ENCODE data around the gene OGDHL.
"Not testable (repeated sequence)": the region's sequence is repeated elsewhere in the genome, so short reads cannot be mapped to it uniquely, and the experiment has no call there.

The OGDHL gene

DNA sequence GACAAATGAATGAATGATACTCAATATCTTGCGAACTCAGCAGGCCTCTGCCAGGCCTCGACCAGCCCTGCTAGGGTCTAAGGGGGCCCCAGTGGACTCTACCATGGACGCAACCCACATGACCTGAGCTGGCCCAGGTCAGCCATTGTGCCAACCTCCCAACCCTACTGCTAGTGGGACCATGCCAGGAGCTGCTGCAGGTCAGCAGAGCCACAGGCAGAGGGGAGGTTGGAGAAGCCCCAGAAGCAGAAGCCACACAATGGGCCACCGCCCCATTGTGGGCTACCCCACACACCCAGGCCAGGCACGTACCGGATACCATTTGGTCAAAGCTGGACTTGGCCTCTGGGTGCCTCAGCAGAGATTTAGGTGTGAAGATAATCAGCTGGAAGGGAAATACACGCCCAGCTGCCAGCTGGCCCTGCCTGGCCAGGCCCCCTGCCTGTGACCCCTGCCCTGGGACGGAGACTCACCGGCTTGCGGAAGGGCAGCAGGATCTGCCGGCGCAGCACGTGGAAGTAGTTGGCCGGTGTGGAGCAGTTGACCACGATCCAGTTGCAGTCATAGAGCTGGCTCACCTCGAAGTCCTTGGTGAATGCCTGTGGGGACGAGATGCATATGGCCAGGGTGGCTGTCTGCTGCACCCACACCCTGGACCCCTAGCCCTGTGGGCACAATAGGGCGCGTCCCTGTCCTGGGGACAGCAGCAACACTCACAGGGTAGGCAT lies 24.5 kb downstream of the OGDHL start:
- H3K27me3 ChIP-seq (replicated peaks; ENCODE audit: control insufficient read depth, insufficient read depth, low read length) = peaks cover 9% of the 10 kb centered on the region
- H3K36me3 ChIP-seq (ENCODE audit: control insufficient read depth, insufficient read depth, low read length, severe bottlenecking) = no peaks in the 10 kb centered on the region
- H3K9ac ChIP-seq (ENCODE audit: low read length) = no peak overlapping the region
- no peaks in the 10 kb centered on the region for H3K4me1 ChIP-seq (ENCODE audit: control insufficient read depth, insufficient read depth, low read length)
- H3K4me3 ChIP-seq (ENCODE audit: low read length) = no peak overlapping the region
- no peak for DNase-seq (ENCODE audit: low read depth)
- no peaks in the 10 kb centered on the region for H3K9me3 ChIP-seq (ENCODE audit: control insufficient read depth, low read length)

- H3K36me3 ChIP-seq (ENCODE audit: control insufficient read depth, insufficient read depth, low read length, severe bottlenecking) = no peaks in the 10 kb centered on the region
- no peaks in the 10 kb centered on the region for H3K9me3 ChIP-seq (ENCODE audit: control insufficient read depth, low read length)
- peaks cover 9% of the 10 kb centered on the region for H3K27me3 ChIP-seq (replicated peaks; ENCODE audit: control insufficient read depth, insufficient read depth, low read length)
- no peak overlapping the region for H3K4me3 ChIP-seq (ENCODE audit: low read length)
- no peak overlapping the region for H3K9ac ChIP-seq (ENCODE audit: low read length)
- no peaks in the 10 kb centered on the region for H3K4me1 ChIP-seq (ENCODE audit: control insufficient read depth, insufficient read depth, low read length)
- no peak for DNase-seq (ENCODE audit: low read depth)
These were observed 25.5 kb downstream of the OGDHL start for GRCh38 chr10:49736564-49737113.

- Histone ChIP-seq H3K27me3 (replicated peaks; ENCODE audit: control insufficient read depth, insufficient read depth, low read length) (peaks cover 9% of the 10 kb centered on the region), H3K9me3 (ENCODE audit: control insufficient read depth, low read length) (no peaks in the 10 kb centered on the region), H3K9ac (ENCODE audit: low read length) (no peak overlapping the region), H3K4me3 (ENCODE audit: low read length) (no peak overlapping the region), H3K4me1 (ENCODE audit: control insufficient read depth, insufficient read depth, low read length) (no peaks in the 10 kb centered on the region), H3K36me3 (ENCODE audit: control insufficient read depth, insufficient read depth, low read length, severe bottlenecking) (no peaks in the 10 kb centered on the region)
- DNase-seq (ENCODE audit: low read depth) = no peak
These were observed 26.1 kb downstream of the OGDHL start for GRCh38 chr10:49735848-49736563.

DNA sequence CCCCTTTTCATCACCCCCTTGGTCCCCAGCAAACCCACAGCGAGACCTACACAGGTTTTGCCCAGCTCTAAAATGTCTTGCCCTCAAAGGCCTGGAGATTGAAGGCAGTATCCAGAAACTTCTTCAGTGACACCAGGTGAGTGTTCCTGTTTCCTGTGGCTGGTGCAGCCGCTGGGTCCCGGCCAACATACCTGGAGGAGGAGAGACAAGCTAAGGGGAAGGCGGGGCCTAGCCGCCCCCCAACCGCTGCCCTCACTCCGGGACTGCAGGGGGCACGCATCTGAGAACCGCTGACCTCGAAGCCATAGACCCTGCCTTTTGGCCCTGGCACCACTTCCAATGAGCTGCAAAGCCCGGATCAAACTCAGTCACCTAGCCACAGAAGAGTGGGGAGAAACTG lies 27.0 kb downstream of the OGDHL start:
- Histone ChIP-seq H3K9ac (ENCODE audit: low read length) (no peak overlapping the region), H3K4me1 (ENCODE audit: control insufficient read depth, insufficient read depth, low read length) (no peaks in the 10 kb centered on the region), H3K36me3 (ENCODE audit: control insufficient read depth, insufficient read depth, low read length, severe bottlenecking) (no peaks in the 10 kb centered on the region), H3K4me3 (ENCODE audit: low read length) (no peak overlapping the region), H3K27me3 (replicated peaks; ENCODE audit: control insufficient read depth, insufficient read depth, low read length) (peaks cover 9% of the 10 kb centered on the region), H3K9me3 (ENCODE audit: control insufficient read depth, low read length) (no peaks in the 10 kb centered on the region)
- DNase-seq (ENCODE audit: low read depth) = no peak

DNA sequence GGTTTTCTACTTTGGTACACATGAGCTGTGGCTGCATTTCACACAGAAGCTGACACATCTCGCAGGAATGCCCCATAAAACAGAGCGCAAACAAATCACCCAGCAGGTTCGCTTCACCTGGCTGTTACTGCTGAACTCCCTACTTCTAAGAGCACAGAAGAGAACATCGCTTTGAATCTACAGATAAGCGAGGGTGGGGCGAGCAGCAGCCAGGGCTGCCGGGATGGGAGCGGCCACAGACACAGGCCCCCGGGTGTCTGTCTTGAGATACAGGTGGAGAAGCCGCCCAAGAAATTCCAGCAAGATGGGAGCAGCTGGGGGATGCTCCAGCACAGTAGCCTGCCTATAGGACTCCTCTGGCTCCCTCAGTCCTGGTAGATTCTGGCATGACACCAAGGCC lies 27.4 kb downstream of the OGDHL start:
- Histone ChIP-seq H3K4me1 (ENCODE audit: control insufficient read depth, insufficient read depth, low read length) (no peaks in the 10 kb centered on the region), H3K27me3 (replicated peaks; ENCODE audit: control insufficient read depth, insufficient read depth, low read length) (peaks cover 9% of the 10 kb centered on the region), H3K9me3 (ENCODE audit: control insufficient read depth, low read length) (no peaks in the 10 kb centered on the region), H3K36me3 (ENCODE audit: control insufficient read depth, insufficient read depth, low read length, severe bottlenecking) (no peaks in the 10 kb centered on the region), H3K4me3 (ENCODE audit: low read length) (no peak overlapping the region), H3K9ac (ENCODE audit: low read length) (no peak overlapping the region)
- DNase-seq (ENCODE audit: low read depth) = no peak

GRCh38 chr10:49733866-49734265 lies 28.3 kb downstream of the OGDHL start:
- Histone ChIP-seq H3K9ac (ENCODE audit: low read length) (no peak overlapping the region), H3K4me3 (ENCODE audit: low read length) (no peak overlapping the region)
- no peak for DNase-seq (ENCODE audit: low read depth)

DNA sequence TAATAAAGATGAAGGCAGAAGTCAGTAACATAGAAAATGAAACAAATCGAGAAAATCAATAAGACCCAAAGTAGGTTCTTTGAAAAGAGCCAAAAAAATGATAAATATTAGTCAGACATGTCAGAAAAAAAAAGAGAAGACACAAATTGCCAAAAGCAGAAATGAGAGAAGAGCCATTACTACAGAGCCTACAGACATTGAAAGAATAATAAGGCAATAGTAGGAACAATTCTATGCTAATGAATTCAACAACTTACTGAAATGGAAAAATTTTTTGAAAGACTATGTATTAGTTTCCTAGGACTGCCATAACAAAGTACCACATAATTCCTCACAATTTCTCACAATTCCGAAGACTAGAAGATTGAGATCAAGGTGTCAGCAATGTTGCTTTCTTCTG lies 35.5 kb downstream of the OGDHL start:
- Histone ChIP-seq H3K4me3 (ENCODE audit: low read length) (no peak overlapping the region), H3K36me3 (ENCODE audit: control insufficient read depth, insufficient read depth, low read length, severe bottlenecking) (no peaks in the 10 kb centered on the region), H3K9me3 (ENCODE audit: control insufficient read depth, low read length) (peaks cover 17% of the 10 kb centered on the region), H3K4me1 (ENCODE audit: control insufficient read depth, insufficient read depth, low read length) (no peaks in the 10 kb centered on the region), H3K27me3 (replicated peaks; ENCODE audit: control insufficient read depth, insufficient read depth, low read length) (peaks cover 4% of the 10 kb centered on the region), H3K9ac (ENCODE audit: low read length) (no peak overlapping the region)
- DNase-seq (ENCODE audit: low read depth) = no peak

More at GRCh38 chr10:49733866-49734265, 28.3 kb downstream of the OGDHL start:
- no peaks in the 10 kb centered on the region for H3K9me3 ChIP-seq (ENCODE audit: control insufficient read depth, low read length)
- no peaks in the 10 kb centered on the region for H3K36me3 ChIP-seq (ENCODE audit: control insufficient read depth, insufficient read depth, low read length, severe bottlenecking)
- peaks cover 6% of the 10 kb centered on the region for H3K27me3 ChIP-seq (replicated peaks; ENCODE audit: control insufficient read depth, insufficient read depth, low read length)
- no peaks in the 10 kb centered on the region for H3K4me1 ChIP-seq (ENCODE audit: control insufficient read depth, insufficient read depth, low read length)

GRCh38 chr10:49715157-49715556 lies 47.0 kb downstream of the OGDHL start:
- H3K9me3 ChIP-seq (ENCODE audit: control insufficient read depth, low read length); H3K9ac ChIP-seq (ENCODE audit: low read length); H3K4me3 ChIP-seq (ENCODE audit: low read length); H3K27me3 ChIP-seq (replicated peaks; ENCODE audit: control insufficient read depth, insufficient read depth, low read length); DNase-seq (ENCODE audit: low read depth); H3K4me1 ChIP-seq (ENCODE audit: control insufficient read depth, insufficient read depth, low read length); H3K36me3 ChIP-seq (ENCODE audit: control insufficient read depth, insufficient read depth, low read length, severe bottlenecking): not testable (repeated sequence)

DNA sequence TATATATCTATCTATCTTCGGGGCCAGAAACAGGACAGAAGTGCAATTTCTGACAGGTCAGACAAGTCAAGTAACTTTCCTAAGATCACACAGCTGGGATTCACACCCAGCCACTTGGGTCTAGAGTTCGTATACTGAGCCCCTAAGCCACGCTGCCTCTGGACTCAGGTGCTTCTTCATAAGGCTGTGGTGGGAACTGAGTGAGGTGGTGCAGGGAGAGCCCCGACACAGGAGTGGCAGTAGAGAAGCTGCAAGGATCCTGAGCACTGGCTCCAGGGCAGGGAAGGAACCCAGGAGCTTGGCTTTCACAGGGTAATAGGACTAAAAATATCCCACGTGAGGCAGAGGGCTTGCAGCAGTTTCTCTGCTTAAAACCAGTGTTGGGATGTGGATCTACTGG lies 48.9 kb downstream of the OGDHL start:
- Histone ChIP-seq H3K4me1 (ENCODE audit: control insufficient read depth, insufficient read depth, low read length) (no peaks in the 10 kb centered on the region), H3K4me3 (ENCODE audit: low read length) (no peak overlapping the region), H3K27me3 (replicated peaks; ENCODE audit: control insufficient read depth, insufficient read depth, low read length) (peaks cover 13% of the 10 kb centered on the region), H3K9me3 (ENCODE audit: control insufficient read depth, low read length) (peaks cover 3% of the 10 kb centered on the region), H3K9ac (ENCODE audit: low read length) (no peak overlapping the region), H3K36me3 (ENCODE audit: control insufficient read depth, insufficient read depth, low read length, severe bottlenecking) (no peaks in the 10 kb centered on the region)
- no peak for DNase-seq (ENCODE audit: low read depth)

GRCh38 chr10:49711481-49711880 lies 50.6 kb downstream of the OGDHL start:
- H3K36me3 ChIP-seq (ENCODE audit: control insufficient read depth, insufficient read depth, low read length, severe bottlenecking) = no peaks in the 10 kb centered on the region
- no peak for DNase-seq (ENCODE audit: low read depth)

GRCh38 chr10:49710966-49711365 lies 51.2 kb downstream of the OGDHL start:
- DNase-seq (ENCODE audit: low read depth) = no peak
- Histone ChIP-seq H3K4me1 (ENCODE audit: control insufficient read depth, insufficient read depth, low read length) (no peaks in the 10 kb centered on the region), H3K9ac (ENCODE audit: low read length) (no peak overlapping the region), H3K4me3 (ENCODE audit: low read length) (no peak overlapping the region), H3K9me3 (ENCODE audit: control insufficient read depth, low read length) (peaks cover 7% of the 10 kb centered on the region), H3K27me3 (replicated peaks; ENCODE audit: control insufficient read depth, insufficient read depth, low read length) (peaks cover 20% of the 10 kb centered on the region), H3K36me3 (ENCODE audit: control insufficient read depth, insufficient read depth, low read length, severe bottlenecking) (no peaks in the 10 kb centered on the region)

More at GRCh38 chr10:49711481-49711880, 50.6 kb downstream of the OGDHL start:
- Histone ChIP-seq H3K9me3 (ENCODE audit: control insufficient read depth, low read length) (peaks cover 3% of the 10 kb centered on the region), H3K4me3 (ENCODE audit: low read length) (no peak overlapping the region), H3K27me3 (replicated peaks; ENCODE audit: control insufficient read depth, insufficient read depth, low read length) (peaks cover 20% of the 10 kb centered on the region), H3K4me1 (ENCODE audit: control insufficient read depth, insufficient read depth, low read length) (no peaks in the 10 kb centered on the region), H3K9ac (ENCODE audit: low read length) (no peak overlapping the region)
